Measurements from ENCODE around the gene SOWAHC.

DNA sequence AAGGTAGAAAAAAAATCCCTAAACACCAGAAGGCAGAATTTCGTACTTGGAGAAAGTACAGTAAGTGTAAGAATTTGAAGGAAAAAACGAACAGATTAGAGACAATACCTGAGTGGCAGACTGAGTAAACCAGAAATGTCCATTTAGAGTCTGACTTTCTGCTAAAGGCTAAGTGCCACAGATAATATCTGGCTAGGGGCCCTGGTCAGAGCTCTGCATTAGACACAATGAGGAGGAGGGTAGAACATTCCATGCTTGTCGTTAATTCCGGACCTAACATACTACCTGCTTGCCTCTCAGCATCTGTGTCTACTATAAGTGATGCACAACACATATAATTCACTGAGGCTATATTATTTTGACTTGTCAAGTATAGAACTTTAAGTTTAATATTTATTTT, 18.5 kb upstream of the SOWAHC start:
- TF ChIP-seq EZH2 (IDR thresholded peaks at IDR 0.05) = no peak
- TF ChIP-seq EZH2phosphoT487 (IDR thresholded peaks at IDR 0.05) = no peak
